Measurements from ENCODE around the gene CDKAL1. TPM values are rescaled to one million over a fixed set of nuclear protein-coding genes. Genes with fewer than 3 reads are reported as not detected.

Gene CDKAL1
- total RNA-seq, 4 donors from 2014 or later, result 13.5 to 21.2 (median 17.3) TPM

DNA sequence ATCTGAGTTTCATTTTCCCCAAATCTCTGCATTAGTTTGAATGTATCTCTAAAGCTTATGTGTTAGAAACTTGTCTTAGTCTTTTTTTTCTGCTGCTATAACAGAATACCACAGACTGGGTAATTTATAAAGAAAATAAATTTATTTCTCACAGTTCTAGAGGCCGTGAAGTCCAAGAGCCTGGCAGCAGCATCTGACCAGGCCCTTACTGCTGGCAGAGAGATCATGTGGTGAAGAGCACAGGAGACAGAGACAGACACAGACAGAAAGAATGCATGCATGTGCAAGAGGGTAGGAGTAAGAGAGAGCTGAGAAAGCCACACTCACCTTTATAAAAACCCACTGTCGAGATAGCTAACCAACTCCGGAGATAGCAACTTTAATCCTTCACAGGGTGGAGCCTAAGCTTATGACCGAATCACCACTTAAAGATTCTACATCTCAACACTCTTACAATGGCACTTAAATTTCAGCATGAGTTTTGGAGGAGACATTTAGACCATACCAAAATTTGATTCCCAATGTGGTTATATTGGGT, 646.6 kb downstream of the CDKAL1 start:
- H3K36me3 ChIP-seq, result peaks cover 0 to 11% (median 0%) of the 10 kb centered on the region in 3 donors
- WGBS, 2 donors, result 93 to 96% methylated on average over 4 of the region's 4 CpGs
- H3K27me3 ChIP-seq, result no peaks in the 10 kb centered on the region
- no peak overlapping the region for H3K27ac ChIP-seq
- H3K9me3 ChIP-seq, result peaks cover 0 to 6% (median 3%) of the 10 kb centered on the region in 4 donors
- H3K4me1 ChIP-seq, result no peaks in the 10 kb centered on the region
- no peak for DNase-seq (ENCODE audit: low spot score in 2 of 2)
- TF ChIP-seq, protein P1, sequence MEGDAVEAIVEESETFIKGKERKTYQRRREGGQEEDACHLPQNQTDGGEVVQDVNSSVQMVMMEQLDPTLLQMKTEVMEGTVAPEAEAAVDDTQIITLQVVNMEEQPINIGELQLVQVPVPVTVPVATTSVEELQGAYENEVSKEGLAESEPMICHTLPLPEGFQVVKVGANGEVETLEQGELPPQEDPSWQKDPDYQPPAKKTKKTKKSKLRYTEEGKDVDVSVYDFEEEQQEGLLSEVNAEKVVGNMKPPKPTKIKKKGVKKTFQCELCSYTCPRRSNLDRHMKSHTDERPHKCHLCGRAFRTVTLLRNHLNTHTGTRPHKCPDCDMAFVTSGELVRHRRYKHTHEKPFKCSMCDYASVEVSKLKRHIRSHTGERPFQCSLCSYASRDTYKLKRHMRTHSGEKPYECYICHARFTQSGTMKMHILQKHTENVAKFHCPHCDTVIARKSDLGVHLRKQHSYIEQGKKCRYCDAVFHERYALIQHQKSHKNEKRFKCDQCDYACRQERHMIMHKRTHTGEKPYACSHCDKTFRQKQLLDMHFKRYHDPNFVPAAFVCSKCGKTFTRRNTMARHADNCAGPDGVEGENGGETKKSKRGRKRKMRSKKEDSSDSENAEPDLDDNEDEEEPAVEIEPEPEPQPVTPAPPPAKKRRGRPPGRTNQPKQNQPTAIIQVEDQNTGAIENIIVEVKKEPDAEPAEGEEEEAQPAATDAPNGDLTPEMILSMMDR (IDR thresholded peaks at IDR 0.05), result no peak
- no peak for TF ChIP-seq POLR2A (IDR thresholded peaks at IDR 0.05)
- no peak for TF ChIP-seq EP300 (IDR thresholded peaks at IDR 0.05)
- H3K4me3 ChIP-seq, result no peak overlapping the region

DNA sequence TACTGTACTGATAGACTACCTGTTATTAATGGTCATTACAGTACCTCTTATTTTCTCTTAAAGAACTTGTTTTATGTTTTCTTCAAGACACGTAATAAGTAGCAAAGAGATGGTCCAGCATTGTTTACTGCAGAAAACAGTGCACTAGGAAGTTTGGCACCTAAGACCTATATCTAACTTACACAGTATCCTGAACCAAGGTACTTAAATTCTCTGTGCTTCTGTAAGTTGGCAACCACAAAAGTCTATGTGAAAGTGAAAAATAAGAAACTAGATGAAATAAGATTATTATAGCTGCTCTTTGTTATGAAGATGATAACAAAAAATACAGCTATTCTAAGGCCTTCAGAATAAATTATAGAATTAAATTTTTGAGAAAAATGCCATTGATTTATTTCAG, 647.6 kb downstream of the CDKAL1 start:
- peaks cover 0 to 6% (median 1%) of the 10 kb centered on the region in 4 donors for H3K4me1 ChIP-seq
- no peak for DNase-seq (ENCODE audit: low spot score in 2 of 2)
- 98 to 100% methylated on average over 1 of the region's 1 CpG for WGBS, 2 donors

DNA sequence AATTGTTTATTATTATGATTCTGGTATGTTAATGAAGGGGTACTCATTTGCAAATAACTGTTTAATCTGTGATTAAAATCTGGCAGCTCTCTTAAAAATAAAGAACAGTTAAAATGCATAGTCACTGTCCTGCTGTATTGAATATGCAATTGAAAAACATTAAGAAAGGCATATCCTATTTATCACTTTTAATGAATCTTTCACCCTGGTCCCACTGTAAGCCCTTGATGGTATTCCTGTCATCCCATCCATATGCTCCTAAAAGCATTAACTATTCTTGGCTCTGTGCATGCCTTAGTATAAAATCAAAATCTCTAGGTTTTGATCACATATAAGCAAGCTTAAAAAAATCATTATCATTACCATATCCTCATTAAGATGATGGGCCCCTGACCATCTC, 648.3 kb downstream of the CDKAL1 start:
- Histone ChIP-seq H3K4me1 (peaks cover 0 to 9% (median 1%) of the 10 kb centered on the region in 4 donors), H3K4me3 (no peak overlapping the region), H3K27me3 (no peaks in the 10 kb centered on the region), H3K27ac (no peak overlapping the region), H3K36me3 (peaks cover 0 to 11% (median 0%) of the 10 kb centered on the region in 3 donors), H3K9me3 (peaks cover 0 to 6% (median 3%) of the 10 kb centered on the region in 4 donors)
- TF ChIP-seq POLR2A (IDR thresholded peaks at IDR 0.05) (no peak), EP300 (IDR thresholded peaks at IDR 0.05) (no peak)
- TF ChIP-seq, protein P1 (IDR thresholded peaks at IDR 0.05), result no peak
- no peak for DNase-seq (ENCODE audit: low spot score in 2 of 2)

More for the DNA sequence above, 647.6 kb downstream of the CDKAL1 start:
- no peaks in the 10 kb centered on the region for H3K27me3 ChIP-seq
- H3K27ac ChIP-seq, result no peak overlapping the region
- H3K4me3 ChIP-seq, result no peak overlapping the region
- H3K36me3 ChIP-seq, result peaks cover 0 to 11% (median 0%) of the 10 kb centered on the region in 3 donors
- H3K9me3 ChIP-seq, result peaks cover 0 to 6% (median 3%) of the 10 kb centered on the region in 4 donors
- TF ChIP-seq, protein P1 (IDR thresholded peaks at IDR 0.05), result no peak
- TF ChIP-seq POLR2A (IDR thresholded peaks at IDR 0.05) (no peak), EP300 (IDR thresholded peaks at IDR 0.05) (no peak)

DNA sequence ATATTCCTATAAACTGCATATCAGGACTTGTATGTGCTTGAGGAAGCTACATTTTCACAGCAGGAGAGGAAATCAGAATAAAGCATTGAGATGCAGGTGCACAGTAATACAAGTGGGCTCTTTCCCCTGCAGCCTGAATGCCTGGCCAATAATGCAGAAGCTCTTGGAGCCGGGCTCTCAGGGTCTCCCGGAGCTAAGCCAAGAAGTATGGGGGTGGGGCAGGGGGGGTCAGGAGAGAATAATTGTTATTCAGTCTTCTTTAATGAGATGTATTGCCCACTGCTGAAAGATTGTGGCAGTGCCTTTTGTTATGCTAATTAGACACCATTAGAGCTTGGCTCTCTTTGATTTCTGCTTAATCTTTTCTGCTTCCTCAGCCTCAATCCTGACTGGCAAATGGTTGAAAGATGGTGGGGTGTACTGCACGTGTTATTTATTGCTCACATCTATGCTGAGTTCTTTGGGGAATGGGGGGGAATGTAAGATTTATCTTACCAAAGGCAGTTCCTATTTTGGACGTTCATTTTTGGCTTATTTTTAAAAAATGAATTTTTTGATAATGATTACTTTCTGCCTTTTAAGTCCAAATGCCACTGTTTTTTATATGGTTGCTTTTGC, 651.7 kb downstream of the CDKAL1 start:
- TF ChIP-seq POLR2A (IDR thresholded peaks at IDR 0.05), result no peak
- no peak for TF ChIP-seq EP300 (IDR thresholded peaks at IDR 0.05)
- TF ChIP-seq, protein P1 (IDR thresholded peaks at IDR 0.05), result no peak
- whole genome bisulfite sequencing, 2 donors, result 37 to 38% methylated on average over 4 of the region's 4 CpGs
- no peak overlapping the region for H3K27ac ChIP-seq
- H3K36me3 ChIP-seq, result peaks cover 0 to 5% (median 0%) of the 10 kb centered on the region in 3 donors
- H3K27me3 ChIP-seq, result no peaks in the 10 kb centered on the region
- peaks cover 0 to 12% (median 3%) of the 10 kb centered on the region in 4 donors for H3K4me1 ChIP-seq
- H3K4me3 ChIP-seq, result no peak overlapping the region
- DNase-seq (ENCODE audit: low spot score in 2 of 2), result no peak
- H3K9me3 ChIP-seq, result peaks cover 0 to 3% (median under 1%) of the 10 kb centered on the region in 4 donors

DNA sequence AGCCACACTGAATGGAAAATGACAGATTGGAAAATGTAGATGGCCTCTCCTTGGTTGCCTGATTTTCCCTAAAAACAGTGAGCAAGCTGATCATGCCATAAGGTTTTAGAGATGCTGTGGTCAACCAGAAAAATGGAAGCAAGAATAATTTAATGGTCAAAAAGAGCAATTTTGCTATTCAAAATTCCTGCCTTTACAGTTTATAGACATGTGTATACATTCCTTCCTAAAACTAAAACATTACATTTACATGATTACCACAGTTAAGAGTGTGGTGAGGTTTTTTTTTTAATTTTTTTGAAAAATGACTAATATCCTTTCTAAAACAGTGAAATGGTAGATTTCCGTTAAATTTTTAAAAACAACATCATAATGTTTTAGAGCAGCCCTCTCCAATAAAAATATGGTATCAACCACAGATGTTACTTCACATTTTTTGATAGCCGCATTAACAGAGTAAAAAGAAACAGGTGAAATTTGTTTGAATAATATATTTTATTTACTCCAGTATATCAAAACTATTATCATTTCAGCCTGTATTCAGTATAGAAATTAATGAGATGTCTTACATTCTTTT, 652.3 kb downstream of the CDKAL1 start:
- H3K36me3 ChIP-seq, result no peaks in the 10 kb centered on the region
- no peak overlapping the region for H3K4me3 ChIP-seq
- no peaks in the 10 kb centered on the region for H3K9me3 ChIP-seq
- no peaks in the 10 kb centered on the region for H3K27me3 ChIP-seq
- H3K4me1 ChIP-seq, result peaks cover 0 to 16% (median 6%) of the 10 kb centered on the region in 4 donors
- WGBS, 2 donors, result 37 to 38% methylated on average over 2 of the region's 2 CpGs
- no peak overlapping the region for H3K27ac ChIP-seq
- no peak for TF ChIP-seq EP300 (IDR thresholded peaks at IDR 0.05)
- TF ChIP-seq, protein P1 (IDR thresholded peaks at IDR 0.05), result no peak
- no peak for TF ChIP-seq POLR2A (IDR thresholded peaks at IDR 0.05)
- no peak for DNase-seq (ENCODE audit: low spot score in 2 of 2)

Measured in tibial nerve (tissue), 4 donors.